HL-60 (cell line): ENCODE data around the gene RFC2.
"Not testable (repeated sequence)": the region's sequence is repeated elsewhere in the genome, so short reads cannot be mapped to it uniquely, and the experiment has no call there.

Experiments
- GABPA ChIP-seq: IDR thresholded peaks from 2 replicates; pipeline ENCODE4 v1.6.1; 2012; ENCODE audit warnings: low read depth
- TF ChIP-seq, protein P1 (sequence below): IDR thresholded peaks from one replicate; pipeline ENCODE4 v1.5.1; 2011; ENCODE audit warnings: low read length, control low read depth, inconsistent platforms; ENCODE audit not compliant: insufficient read depth
- TF ChIP-seq, protein P2 (sequence below): IDR thresholded peaks from 2 replicates; pipeline ENCODE4 v1.6.1; 2012; ENCODE audit warnings: low read depth; ENCODE audit not compliant: insufficient replicate concordance

DNA sequence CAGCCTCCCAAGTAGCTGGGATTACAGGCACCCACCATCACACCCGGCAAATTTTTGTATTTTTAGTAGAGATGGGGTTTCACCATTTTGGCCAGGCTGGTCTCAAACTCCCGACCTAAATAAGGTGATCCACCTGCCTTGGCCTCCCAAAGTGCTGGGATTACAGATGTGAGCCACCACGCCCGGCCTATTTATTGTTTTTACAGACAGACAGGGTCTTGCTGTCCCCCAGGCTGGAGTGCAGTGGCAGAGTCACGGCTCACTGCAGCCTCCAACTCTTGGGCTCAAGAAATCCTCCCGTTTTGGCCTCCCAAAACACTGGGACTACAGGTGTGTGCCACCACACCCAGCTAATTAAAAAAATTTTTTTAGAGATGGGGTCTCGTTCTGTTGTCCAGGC lies 46.0 kb downstream of the RFC2 start:
- TF ChIP-seq, protein P1, sequence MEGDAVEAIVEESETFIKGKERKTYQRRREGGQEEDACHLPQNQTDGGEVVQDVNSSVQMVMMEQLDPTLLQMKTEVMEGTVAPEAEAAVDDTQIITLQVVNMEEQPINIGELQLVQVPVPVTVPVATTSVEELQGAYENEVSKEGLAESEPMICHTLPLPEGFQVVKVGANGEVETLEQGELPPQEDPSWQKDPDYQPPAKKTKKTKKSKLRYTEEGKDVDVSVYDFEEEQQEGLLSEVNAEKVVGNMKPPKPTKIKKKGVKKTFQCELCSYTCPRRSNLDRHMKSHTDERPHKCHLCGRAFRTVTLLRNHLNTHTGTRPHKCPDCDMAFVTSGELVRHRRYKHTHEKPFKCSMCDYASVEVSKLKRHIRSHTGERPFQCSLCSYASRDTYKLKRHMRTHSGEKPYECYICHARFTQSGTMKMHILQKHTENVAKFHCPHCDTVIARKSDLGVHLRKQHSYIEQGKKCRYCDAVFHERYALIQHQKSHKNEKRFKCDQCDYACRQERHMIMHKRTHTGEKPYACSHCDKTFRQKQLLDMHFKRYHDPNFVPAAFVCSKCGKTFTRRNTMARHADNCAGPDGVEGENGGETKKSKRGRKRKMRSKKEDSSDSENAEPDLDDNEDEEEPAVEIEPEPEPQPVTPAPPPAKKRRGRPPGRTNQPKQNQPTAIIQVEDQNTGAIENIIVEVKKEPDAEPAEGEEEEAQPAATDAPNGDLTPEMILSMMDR, result not testable (repeated sequence)
- TF ChIP-seq, protein P2, sequence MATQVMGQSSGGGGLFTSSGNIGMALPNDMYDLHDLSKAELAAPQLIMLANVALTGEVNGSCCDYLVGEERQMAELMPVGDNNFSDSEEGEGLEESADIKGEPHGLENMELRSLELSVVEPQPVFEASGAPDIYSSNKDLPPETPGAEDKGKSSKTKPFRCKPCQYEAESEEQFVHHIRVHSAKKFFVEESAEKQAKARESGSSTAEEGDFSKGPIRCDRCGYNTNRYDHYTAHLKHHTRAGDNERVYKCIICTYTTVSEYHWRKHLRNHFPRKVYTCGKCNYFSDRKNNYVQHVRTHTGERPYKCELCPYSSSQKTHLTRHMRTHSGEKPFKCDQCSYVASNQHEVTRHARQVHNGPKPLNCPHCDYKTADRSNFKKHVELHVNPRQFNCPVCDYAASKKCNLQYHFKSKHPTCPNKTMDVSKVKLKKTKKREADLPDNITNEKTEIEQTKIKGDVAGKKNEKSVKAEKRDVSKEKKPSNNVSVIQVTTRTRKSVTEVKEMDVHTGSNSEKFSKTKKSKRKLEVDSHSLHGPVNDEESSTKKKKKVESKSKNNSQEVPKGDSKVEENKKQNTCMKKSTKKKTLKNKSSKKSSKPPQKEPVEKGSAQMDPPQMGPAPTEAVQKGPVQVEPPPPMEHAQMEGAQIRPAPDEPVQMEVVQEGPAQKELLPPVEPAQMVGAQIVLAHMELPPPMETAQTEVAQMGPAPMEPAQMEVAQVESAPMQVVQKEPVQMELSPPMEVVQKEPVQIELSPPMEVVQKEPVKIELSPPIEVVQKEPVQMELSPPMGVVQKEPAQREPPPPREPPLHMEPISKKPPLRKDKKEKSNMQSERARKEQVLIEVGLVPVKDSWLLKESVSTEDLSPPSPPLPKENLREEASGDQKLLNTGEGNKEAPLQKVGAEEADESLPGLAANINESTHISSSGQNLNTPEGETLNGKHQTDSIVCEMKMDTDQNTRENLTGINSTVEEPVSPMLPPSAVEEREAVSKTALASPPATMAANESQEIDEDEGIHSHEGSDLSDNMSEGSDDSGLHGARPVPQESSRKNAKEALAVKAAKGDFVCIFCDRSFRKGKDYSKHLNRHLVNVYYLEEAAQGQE, result not testable (repeated sequence)
- not testable (repeated sequence) for TF ChIP-seq GABPA
